Brain pericyte (primary cell): ENCODE data around the gene ITGB5.

ENCODE experiments used
- DNase-seq: peaks from one replicate; pipeline ENCODE4 v3.0.0-alpha.2; 2012; ENCODE audit warnings: low read depth, low spot score

ITGB5 gene

DNA sequence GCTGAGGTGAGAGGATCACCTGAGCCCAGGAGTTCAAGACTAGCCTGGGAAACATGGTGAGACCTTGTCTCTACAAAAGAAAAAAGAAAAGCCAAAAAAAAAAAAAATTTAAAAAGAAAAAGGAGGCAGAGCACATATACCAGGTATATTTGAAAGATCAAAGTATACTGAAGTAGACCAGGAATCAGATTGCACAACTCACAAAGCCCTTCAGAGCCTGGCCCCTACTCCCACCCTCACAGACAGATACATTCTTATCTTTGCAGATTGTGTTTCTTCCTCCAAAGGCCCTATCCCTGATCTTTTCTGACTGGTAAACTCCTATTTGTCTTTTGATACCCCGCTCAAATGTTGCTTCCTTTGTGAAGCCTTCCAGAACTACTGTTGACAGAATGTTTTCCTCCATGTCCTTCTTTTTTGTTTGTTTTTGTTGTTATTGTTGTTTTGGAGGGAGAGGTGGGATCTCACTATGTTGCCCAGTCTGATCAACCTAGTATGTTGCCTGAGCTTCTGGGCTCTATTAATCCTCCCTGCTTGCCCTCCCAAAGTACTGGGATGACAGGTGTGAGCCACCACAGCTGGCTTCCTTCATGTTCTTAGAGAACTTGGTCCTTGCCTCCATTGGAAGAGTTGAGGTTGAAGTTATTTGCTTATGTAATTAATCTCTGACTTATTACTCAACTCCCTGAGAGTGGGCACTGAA is 9.8 kb upstream of the ITGB5 start:
- no peak for DNase-seq

DNA sequence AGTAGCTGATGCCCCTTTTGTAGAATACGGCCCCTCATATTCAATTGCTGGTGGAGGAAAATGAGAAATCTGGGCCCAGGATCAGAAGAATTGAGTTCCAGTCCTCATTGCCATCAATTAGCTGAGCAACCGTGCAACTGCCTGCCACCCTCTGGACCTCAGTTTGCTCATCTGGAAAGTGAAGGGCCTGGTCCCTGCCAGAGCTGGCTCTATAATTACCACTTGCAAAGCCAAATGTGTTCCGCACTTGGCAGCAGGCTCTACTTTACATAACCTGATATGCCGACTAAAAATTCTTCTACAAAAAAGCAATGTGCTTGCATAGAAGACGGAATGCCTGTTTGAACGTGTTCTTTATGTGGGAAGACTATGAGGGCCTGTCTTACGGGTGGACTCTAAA is 8.6 kb upstream of the ITGB5 start:
- no peak for DNase-seq

GRCh38 chr3:124893526-124893925 is 6.4 kb upstream of the ITGB5 start:
- DNase-seq: no peak

DNA sequence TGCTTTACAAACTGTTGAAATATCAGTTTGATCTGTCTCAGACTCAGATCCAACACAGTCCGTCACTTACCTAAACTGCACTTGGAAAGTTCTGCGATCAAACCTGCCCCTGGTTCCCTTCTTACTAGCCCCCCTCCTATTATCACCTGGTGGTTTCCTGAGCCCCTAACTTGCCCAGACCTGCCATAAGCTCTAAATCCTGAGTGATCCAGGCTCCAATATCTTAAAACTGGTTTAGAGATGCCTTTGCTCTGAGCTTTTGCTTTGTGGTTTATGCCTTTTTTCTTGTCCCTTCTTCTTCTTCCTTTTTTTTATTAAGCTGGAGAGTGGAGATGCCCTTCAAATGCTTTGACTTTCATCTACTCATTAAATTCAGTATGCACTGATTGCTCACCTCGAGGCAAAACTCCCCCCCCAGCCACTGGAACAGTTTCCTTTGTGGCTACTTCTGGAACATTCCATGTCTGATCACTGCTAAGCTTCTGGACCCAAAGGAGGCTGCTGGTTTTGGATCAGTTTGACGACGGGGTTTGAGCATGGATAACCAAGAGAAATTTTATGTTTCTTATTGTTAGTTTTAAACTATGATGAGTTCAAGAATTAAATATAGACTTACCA is 3.5 kb upstream of the ITGB5 start:
- DNase-seq: no peak

DNA sequence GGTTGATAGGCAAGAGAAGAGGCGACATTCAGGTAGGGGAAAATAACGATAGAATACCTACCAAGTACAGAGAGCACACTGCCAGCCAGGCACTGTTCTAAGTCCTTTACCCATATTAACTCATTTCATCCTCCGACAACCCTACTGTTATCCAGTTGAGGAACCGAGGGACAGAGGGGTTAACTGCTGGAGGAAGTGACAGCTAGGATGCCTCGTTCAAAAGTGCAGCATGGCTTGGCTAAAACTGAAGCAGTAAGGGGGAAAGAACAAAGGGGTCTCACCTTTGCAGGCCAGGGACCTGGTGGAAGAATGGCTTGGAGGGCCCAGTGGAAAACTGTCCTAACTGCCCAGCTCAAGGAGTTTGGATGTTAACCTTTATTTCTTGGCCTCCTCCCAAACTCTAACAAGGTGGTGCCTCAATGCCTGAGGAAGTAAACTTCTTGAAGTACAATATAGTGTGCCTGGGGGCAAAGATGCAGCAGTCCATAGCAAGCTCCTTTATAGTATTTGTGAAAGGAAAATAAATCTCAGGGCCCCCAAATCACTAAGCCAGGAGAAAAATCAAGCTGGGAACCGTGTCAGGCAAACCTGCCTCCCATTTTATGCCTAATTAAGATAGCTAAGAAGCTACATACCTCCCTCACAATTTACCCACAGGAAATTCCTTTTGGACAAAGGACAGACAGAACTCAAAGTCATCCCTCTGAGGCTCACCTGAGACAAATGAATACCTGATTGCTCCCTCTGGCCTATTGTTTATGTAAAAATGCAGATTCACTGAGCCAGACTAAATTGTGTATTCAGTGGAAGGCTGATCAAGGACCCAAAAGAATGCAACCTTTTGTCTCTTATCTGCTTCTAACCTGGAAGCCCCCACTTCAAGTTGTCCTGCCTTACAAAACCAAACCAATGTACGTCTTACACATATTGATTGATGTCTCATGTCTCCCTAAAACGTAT is 1.6 kb upstream of the ITGB5 start:
- no peak for DNase-seq

- no peak for DNase-seq
These were observed 750 bp upstream of the ITGB5 start for GRCh38 chr3:124887932-124888298.

- DNase-seq: no peak
These were observed 753 bp downstream of the ITGB5 start for GRCh38 chr3:124886168-124887056.

DNA sequence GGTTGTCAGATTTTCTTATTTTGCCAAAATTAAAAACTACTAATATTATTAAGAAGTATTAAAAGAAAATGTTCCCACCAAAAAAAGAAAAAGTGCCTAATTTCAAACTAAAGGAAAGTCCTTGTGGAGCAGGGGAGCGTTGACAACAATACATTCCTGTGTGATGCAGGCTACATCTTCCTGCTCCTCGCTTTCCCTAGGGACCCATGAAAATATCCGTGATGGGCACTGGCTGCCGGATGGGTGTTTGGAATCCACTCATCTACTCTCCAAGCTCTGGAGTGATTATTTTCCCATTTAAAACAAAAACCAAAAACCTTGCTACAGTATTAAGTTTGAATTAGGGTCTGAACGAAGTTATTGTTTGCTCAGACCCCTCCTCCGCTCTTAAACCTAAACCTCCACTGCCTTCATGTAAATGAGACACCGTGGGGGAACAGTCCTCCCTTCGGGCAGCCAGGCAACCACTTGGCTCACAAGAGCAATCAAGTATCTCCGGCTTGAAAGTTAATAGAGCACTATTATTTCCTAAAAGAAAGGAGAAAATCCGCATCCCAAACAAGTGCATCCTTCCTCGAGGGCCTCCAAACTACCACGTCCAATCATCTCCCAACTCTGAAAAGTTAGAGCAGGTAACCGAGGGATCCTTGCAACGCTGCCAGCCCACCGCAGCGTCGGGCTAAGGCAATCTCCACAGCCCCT is 1.5 kb downstream of the ITGB5 start:
- no peak for DNase-seq

- no peak for DNase-seq
These were observed 2.6 kb downstream of the ITGB5 start for GRCh38 chr3:124884474-124885101.

DNA sequence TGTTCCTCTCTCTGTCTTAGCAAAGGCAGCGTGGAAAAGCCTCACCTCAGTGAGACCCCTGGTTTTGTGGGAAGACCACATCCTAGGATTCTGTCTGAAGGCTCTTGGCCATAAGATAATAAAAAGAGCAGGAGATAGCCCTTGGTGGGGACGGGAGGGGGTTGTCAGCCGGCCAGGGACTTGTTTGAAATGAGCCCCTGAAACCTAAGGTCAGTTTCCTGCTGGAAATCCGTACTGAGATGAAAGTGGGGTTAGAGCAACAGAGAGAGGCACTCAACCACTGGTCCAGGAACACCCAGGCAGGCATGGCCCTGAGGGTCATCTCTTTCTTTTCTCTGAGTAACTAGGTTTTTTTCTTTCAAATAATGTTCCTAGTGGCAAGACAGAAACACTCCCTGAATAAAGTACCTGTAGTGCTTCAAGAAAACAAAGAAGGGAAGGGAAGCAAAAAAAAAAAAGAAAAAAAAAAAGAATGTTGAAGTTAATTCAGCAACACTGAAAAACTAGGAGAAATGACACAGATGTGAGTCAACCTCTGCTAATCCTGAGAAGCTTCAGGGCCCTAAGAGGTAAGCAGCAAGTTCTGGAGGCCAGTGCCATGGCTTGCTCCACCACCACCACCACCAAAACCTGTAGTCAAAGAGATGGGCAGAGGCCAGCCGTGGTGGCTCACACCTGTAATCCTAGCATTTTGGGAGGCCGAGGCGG is 3.2 kb downstream of the ITGB5 start:
- no peak for DNase-seq

- DNase-seq: no peak
These were observed 4.1 kb downstream of the ITGB5 start for GRCh38 chr3:124882816-124883747.

GRCh38 chr3:124881976-124882697 is 5.0 kb downstream of the ITGB5 start:
- no peak for DNase-seq

GRCh38 chr3:124879337-124879680 is 7.9 kb downstream of the ITGB5 start:
- DNase-seq: no peak

GRCh38 chr3:124878561-124879336 is 8.4 kb downstream of the ITGB5 start:
- DNase-seq: no peak

DNA sequence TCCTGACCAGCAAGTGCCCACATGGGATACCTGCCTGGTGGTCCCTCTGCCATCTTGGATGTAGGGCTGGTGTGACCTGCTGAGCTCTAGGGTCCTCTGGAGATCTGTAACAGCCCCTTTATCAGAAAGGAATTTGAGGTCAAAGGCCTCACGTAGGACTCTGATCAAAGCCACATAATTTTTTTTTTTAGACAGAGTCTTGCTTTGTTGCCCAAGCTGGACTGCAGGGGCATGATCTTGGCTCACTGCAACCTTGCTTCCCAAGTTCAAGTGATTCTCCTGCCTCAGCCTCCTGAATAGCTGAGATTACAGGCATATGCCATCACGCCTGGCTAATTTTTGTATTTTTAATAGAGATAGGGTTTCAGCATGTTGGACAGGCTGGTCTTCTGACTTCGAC is 9.5 kb downstream of the ITGB5 start:
- DNase-seq: no peak

DNA sequence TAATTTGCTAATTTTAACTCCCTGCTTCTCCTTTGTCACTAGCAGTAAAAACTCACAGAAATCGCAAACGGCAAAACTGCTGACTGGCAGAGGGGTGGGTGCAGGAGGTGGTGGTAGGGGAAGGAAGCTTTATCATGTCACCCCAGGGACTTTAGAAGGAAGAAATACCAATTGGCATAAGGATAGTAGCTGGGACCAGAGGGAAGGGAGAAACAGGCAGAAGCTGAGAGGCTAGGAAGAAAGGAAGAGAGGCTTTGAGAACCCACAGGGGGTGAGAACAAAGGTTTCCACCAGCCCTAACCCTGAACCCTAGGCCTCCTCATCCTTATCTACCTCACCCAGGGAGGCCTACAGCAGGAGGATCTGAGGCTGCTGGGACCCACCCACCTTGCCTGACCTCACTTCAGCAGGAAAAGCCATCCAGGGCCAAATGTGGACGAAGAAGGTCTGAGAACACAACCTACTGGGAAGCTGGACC is 10.7 kb downstream of the ITGB5 start:
- no peak for DNase-seq

GRCh38 chr3:124873226-124873625 is 13.9 kb downstream of the ITGB5 start:
- no peak for DNase-seq
